Amygdala (tissue), 56 donors: ENCODE measurements around the gene RAD52.

Source experiments
- DNase-seq, 56 donors: peaks; one replicate each; lab custom pipeline; 2025; lab: John Stamatoyannopoulos, UW

RAD52 gene

DNA sequence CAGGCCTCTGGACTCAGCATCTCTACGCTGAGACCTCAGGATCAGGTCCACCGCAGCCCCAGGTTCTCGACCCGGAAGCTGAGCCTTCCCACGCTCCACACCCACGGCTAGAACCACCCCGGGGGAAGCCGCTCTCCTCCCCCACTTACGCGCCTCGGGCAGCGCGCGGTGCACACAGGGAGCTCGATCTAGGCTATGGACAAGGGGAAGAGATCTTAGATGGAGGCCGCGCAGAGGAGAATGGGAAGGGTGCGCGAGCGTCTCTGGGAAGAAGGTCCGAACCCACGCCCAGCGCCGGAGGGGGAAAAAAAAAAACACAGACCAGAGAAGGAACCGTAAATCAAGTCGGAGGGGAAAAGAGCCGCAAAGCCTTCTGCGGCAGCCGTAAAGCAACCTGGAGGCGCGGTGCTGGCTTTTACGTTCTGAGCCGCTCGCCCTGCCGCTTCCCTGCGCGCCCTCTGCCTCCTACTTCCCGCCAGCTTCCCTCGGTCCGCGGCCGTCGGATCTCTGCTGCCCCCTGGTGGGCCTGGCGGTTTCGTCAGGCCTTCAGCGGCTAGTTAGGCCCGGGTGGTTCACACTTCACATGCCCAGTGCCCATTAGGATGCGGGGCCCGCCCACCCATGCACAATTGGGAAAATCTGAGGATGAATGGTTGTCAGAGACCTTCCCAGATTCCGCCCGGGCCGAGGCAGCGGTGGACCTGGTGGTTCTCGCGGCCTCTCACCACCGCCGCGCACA lies at the start of gene RAD52:
Gene RAD52 (minus strand): TSS at position 242 of the 739 bp plus-strand sequence. CDS start 16,636 bp downstream, outside the sequence.
- peak; percentile 81 to 100 (median 95) for DNase-seq

DNA sequence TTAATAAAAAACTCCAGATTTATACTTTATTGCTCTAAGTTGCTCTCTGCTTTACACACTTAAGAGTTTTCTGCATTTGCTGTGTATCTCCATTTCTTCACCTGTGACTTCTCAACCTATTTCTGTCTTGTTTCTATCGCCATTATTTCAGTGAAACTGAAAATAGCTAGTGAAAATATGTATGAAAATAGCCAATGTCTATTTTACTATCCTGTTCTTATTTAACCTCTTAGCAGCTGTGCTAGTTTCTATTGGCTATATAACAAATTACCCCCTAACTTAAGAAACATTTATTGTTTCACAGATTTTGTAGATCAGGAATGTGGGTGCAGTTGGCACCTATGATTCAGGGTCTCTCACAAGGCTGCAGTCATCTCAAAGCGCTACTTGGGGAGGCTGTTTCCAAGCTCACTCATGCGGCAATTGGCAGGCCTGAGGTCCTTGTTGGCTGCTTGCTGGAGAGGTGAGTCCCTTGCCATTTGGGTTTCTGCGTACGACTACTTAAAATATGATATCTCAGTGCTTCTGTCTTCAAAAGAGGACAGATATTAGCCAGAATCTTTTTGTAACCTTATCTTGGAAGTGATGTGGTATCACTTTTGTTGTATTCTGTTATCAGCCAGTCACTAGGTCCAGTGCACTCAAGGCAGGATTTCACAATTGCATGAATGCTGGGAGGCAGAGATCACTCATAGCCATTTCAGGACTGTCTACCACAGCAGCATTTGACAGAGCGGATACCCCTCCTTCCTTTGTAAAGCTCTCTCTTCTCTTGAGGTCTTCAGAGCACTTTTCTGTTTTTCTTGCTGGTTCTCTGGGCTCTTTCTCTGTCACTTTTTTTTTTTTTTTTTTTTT lies 48.8 kb upstream of the RAD52 start:
- no peak for DNase-seq

DNA sequence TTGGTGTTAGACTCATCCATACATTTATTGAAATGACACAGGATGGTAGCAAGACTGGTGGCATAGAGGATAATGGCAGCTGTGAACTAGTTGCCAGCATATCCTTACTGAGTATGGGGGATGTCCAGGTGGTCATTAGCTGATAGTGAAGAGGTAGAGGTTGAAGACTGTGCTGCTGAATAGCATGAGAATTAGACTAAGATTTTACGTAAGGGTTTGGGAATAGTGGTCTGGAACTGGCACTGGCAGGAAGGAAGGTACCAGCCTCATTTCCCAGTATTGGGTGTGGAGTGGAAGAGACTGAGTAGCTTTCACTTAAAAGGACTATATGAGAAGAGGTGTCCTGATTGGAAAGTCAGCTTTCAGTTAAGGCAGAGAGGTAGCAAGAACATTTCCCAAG lies 48.0 kb upstream of the RAD52 start:
- DNase-seq = no peak

DNA sequence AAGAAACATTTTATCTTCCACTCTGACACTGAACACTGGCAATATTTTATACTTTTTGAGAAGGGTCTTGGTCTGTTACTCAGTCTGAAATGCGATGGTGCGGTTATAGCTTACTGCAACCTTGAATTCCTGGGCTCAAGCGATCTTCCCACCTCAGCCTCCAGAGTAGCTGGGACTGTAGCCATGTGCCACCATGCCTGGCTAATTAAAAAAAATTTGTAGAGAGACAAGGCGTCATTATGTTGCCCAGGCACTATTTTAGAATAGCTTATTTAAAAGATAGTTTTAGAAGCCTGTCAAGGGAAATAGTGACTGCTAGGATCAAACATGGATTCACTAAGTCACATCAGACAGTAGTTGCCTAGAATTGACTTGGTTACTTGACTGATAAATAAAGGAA lies 47.4 kb upstream of the RAD52 start:
- no peak for DNase-seq

DNA sequence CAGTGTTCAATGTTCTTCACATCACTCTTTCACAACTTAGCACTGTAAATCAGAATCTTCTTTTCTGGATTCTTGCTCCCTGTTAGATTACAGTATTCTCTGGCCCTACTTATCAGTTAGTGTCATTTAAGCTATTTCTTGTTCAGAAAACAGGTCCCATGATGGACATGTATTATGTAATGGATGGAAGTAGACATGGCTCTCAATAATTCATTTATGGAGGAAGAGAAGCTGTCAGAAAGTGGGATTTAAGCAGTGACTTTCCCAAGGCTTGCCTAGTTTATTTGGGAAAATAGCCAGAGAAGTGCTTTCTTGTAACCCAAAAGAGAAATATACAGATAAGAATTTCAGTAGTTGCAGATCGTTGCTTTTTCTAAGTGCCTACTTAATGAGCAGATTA lies 43.2 kb upstream of the RAD52 start:
- DNase-seq = no peak

DNA sequence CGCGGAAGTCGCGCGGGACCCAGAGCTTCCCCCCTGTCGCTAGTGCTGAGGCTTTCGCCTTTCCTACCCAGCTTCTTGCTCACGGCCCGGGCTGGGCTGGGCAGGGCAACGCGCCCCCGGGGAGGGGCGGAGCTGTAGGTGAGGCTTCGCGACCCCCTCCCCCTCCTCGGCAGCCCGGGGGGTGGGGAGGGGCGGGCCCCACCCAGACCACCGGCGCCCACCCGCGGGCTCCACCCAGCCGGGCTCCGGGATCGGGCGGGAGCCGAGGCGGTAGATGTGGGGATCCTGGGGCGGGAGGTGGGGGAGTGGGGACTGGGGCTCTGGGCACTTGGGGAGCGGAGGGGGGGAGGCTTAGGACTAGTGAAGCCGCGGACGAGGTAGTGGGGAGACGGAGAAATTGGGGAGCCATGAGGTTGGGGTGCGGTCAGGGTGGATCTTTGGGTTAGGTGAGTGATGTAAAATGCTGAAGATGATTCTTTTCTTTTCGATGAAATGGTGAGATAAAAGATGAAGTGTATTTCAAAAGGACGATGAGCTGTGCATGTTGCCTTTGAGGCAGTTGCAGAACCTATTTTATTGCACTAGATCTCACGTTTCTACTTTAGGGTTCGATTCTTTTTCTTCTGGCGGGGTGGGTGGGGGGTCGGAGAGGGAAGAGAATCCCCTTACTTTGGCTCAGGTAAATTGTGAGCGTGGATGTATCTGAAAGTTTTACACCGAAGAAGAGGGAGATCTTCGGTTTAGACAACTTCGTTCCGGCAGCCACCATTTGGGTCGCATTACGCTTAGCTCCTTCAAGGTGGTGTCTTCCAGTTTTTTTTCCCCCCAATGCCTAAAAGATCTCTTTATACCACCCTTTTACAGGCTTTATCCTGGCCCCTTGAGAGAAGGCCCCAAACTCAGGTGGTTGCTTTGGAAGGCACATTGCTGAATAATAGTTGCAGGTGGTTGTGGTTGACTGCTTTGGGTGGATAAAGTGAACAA lies 42.1 kb upstream of the RAD52 start:
- peak in 15 of 56 donors; percentile 2 to 76 (median 44) for DNase-seq

DNA sequence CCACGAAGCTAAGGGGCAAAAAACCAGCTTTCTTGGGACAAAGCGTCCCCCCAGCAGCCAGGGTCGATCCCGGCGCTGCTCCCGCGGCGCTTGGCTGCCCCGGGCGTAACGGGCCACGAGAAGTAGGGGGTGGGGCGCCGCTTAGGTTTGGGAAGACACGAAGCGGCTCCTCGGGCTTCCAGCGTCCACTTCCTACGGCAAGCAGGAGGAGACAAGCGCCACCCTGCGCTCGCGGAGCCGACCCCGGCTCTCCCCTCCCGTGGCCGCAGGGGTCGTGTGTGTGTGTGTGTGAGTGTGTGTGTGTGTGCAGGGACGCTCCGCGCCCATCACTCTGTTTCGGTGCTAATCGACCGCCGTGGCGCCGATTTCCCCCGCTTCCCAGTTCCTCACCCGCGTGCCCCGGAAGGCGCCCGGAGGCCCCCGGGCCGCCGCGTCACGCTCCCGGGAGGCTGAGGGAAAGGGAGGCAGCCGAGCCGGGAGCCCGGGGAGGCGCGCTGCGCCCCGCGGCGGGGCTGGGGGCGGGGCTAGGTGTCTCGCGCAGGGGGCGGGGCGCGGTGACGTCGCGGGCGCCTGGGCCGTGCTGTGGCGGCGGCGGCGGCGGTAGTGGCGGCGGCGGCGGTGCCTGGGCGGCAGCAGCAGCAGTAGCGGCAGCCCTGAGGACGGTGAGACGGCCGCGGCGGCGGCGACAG lies 41.3 kb upstream of the RAD52 start, which contains the start of gene ERC1:
Gene ERC1 (plus strand): TSS at position 563 of the 689 bp plus-strand sequence. CDS start 36,681 bp downstream, outside the sequence.
- DNase-seq = peak; percentile 15 to 96 (median 80)

DNA sequence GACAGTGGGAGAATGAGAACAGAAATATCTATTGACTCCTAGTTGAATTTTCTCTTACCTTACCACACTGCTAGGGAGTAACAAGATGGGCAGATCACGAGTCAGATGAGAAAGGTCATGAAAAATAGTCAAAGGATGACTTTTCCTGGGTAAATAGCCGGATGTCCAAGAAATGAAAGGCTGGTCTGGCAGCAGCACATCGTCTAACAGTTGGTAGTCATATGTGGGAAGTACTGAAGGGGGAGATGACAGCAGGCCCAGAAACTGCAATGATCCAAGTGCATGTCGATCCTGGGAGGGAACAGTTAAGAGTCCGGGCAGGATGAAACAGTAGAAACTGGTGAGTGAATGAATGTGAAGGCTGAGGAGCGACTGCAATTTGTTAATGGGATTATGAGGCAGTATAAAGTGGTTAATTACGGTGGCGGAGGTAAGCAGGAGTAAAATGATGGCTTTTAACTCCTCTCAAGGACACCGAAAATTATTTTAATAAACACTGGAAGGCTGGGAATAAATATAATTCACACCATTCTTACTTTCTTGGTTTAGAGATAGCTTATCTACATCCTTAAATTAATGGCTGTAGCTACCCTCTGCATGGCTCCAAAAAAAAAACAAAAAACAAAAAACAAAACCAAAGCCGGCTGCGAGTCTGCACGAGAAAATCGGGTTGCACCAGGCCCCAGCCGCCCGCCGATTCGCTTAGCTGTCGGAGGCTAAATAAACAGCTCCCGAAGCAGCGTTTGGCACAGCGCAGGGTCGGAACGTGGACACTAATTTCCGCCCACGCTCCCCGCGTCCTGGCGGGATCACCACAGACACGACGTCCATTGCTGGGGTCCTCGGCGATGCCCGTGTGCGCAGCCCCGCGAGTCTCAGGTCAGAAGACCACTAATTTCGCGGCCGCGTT lies 40.5 kb upstream of the RAD52 start:
- peak in 33 of 56 donors; percentile 2 to 74 (median 55) for DNase-seq

DNA sequence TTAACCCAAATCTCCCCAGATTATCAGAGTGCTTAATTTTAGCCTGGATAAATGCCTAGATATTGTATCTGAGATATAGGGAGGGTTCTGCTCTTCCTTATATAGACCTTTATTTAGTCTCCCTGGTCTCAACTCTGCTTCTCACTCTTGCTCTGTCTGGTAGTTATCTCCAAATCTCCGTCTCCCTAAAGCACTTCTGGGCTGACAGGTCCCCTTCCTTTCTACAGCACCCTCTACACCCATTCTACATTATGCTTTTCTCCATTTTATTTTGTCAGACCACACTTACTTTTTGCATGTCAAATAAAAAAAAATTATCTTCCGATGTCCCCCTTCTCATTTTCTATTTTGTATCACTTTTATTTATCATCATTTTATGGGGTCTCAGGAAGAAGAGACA lies 39.6 kb upstream of the RAD52 start:
- no peak for DNase-seq

DNA sequence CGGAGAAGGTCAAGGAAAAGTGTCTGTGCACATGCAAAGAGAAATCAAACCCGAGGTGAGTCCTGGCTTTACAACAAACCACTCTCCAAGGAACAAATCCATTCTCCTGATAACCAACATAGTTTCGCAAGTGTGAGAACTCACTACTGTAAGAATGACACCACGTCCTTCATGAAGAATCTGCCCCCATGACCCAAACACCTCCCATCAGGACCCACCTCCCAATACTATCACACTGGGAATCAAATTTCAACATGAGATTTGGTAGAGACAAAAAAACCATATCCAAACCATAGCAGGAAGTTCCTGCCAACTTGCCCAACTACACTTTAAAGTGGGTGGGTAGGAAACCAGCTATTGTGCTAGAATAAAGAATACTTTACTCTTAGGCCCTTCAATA lies 39.2 kb upstream of the RAD52 start:
- DNase-seq = no peak

DNA sequence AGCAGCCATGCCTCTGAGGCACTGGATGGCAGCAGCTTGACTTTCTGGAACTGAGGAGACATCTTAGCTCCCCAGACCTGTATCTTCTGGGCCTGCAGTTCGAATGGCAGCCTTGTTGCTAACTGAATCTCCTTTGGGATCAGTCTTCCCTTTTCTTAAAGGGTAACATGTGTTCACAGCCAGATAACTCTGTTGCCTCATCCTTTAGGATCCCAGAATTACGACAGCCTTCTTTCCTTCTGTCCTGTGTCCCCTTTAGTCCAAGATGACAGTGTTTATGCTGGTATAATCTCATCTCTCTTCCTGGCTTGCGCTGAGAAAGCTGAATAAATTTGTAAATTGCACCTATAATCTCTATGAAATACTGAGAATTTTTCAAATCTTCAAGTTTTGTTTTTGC lies 32.5 kb upstream of the RAD52 start:
- no peak for DNase-seq

DNA sequence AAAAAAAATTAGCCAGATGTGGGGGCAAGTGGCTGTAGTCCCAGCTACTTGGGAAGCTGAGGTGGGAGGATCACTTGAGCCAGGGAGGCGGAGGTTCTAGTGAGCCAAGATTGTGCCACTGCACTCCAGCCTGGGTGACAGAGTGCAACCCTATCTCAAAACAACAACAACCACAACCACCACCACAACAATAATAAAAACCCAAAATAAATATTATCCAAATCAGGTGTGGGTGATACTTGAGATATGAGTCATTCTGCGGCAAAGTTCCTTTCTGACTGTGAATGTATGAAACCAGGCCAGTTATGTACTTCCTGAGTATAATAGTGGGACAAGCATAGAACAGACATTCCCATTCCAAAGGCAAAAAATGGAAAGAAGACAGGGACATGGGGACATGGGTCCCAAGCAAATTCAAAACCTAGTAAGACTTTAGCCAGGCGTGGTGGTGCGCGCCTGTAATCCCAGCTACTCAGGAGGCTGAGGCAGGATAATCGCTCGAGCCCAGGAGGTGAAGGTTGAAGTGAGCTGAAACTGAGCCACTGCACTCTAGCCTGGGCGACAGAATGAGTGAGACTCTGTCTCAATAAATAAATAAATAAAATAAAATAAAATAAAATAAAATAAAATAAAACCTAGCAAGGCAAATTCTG lies 31.8 kb upstream of the RAD52 start:
- DNase-seq = no peak

DNA sequence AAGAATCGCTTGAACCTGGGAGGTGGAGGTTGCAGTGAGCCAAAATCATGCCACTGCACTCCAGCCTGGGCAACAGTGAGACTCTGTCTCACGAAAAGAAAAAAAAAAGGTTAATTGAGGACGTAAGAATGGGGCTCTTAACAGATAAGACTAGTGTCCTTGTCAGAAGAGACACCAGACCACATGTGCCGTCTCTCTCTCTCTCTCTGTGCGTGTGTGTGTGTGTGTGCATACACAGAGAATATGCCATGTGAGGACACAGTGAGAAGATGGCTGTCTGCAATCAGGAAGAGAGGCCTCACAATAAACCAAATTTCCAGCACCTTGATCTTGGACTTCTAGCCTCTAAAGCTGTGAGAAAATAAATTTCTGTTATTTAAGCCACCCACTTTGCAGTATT lies 29.9 kb upstream of the RAD52 start:
- no peak for DNase-seq

DNA sequence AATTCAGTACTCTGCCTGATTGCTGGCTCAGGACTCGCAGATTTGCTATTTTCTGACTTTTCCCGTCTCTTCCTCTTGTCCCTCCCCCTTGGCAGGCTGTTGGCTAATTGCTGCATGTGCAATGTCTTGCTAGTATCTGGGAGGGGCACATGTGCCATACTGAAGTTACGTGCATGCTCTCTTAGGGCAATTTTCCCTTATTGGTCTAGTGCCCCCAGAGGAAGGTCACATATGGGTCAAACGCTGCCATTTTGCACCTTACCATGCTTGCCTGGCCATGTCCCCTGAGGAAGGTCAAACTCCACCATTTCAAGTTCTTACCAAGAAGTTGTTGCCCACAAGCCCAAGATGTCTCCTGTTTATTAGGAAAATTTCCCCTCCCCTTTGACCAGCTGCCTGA lies 27.7 kb upstream of the RAD52 start:
- DNase-seq = no peak

DNA sequence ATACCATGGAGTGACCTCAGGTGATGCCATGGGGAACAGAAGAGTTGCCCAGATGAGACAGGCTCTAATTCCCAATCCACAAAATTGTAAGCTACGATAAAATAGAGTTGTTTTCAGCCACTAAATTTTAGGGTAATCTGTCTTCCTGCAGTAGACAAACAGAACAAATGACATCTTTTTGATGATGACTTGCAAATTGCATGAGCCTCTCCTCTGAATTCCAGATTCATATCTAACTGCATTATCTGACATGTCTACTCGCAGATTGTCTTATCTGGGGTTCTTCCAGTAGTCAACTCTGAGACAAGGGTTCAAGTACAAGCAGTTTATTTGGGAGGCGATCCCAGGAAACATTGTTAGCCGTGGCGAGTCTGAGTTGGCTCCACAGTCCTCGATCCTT lies 27.1 kb upstream of the RAD52 start:
- DNase-seq = no peak

DNA sequence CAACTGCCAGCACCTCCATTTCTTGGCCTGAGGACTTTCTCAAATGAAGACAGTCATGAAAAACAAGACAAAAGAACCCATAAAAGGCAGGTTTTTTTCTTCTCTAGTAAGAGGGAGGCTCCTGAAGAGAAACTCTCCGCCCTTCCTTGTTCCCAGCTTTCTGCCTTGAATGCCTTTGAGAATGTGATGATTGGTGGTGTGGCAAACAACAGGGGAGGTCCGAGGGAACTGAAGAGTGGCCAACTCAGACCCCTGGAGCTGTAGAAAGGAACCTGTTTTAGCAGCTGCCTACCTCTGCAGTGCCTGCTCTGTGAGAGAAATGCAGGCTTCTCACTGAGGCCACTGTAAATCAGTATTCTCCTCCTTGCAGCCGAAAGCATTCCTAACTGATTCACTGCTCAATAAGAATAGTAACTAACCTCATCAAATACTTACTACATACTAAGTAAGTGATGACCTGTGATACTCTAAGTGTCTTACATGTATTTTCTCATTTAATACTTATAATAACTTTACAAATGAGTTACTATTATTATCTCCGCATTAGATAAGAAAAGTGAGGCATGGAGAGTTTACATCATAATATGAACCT lies 24.9 kb upstream of the RAD52 start:
- no peak for DNase-seq

DNA sequence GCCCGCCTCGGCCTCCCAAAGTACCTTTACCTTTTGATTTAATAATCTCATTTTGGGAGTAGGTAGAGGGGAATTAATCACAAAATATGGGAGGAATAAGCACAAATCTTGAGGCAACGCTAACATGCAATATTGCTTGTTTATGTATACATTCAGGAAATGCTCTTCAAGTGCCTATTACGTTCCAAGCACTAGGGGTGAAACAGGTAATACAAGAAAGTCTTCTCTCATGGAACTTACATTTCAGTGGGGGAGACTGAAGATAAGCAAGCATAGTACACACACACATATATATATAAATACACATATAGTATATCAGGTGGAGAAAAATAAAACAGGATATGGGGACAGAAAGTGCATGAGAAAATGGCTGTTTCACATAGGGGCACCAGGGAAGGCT lies 22.5 kb upstream of the RAD52 start:
- no peak for DNase-seq

DNA sequence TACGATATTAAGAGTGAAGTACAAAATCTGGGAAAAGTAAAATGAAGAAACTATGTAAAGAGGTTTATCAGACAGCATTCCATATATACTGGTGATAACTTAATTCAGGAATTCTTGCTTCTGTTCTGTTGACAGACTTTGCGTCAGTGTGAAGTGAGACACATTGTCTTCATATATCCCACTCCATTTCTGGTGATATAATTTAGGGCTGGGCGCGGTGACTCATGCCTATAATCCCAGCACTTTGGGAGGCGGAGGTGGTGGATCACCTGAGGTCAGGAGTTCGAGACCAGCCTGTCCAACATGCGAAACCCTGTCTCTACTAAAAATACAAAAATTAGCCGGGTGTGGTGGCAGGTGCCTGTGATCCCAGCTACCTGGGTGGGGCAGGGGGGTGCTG lies 20.3 kb upstream of the RAD52 start:
- peak in 1 of 56 donors; percentile 2 for DNase-seq
